Stimulated activated CD4-positive, alpha-beta T cell treated with anti-CD3 and anti-CD28 coated beads, TNF-alpha, amount 100 ng/mL, for 1 hour (primary cell): ENCODE data around the gene PMAIP1.
"Not testable (repeated sequence)": the region's sequence is repeated elsewhere in the genome, so short reads cannot be mapped to it uniquely, and the experiment has no call there.

Source experiments
- DNase-seq, 3 donors: peaks; one replicate each; pipeline ENCODE4 v3.0.0-alpha.2; 2020; ENCODE audit warnings: low read depth in 3 of 3, low spot score in 1 of 3

The PMAIP1 gene

DNA sequence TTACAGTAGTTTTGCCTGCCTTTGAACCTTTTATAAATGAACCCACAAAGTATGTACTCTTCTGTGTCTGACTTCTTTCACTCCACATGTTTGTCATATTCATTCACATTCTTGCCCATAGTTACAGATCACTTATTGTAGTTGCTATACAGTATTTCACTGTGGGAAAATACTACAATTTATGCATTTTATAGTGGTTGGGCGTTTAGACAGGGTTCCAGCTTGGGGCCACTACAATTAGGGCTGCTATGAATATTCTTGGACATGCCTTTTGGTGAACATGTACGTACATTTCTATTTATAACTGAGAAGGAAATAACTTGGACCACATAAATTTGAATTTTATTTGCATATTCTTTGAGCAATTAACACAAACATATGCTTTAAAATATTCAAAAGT is 15.4 kb upstream of the PMAIP1 start:
- DNase-seq = no peak

DNA sequence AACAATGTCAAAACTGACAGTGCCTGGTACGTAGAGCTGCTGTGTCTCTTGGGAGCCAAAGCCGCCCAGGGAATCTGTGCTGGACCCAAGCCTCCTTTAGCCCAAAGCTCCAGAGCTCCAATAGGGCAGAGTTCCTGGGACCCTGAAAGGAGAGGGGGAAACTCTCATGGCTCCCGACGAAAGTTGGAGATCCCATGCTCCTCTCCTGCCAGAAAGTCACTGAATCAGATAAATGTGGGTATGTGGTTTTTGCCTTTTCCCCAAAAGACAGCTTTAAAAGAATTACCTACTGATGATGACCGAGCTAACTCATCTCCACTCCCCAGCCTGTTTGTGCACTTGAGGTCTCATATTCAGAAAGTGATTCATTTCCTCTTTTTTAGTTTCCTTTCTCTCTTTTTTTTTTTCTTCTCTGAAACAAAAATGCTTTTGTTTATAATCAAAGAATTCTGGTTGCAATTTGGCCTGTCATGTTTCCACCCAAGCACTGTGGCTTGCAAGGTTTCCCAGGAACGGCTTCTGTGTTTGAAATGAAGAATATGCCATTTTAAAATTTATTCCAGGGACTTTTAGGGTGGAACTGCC is 14.1 kb upstream of the PMAIP1 start:
- DNase-seq = no peak

DNA sequence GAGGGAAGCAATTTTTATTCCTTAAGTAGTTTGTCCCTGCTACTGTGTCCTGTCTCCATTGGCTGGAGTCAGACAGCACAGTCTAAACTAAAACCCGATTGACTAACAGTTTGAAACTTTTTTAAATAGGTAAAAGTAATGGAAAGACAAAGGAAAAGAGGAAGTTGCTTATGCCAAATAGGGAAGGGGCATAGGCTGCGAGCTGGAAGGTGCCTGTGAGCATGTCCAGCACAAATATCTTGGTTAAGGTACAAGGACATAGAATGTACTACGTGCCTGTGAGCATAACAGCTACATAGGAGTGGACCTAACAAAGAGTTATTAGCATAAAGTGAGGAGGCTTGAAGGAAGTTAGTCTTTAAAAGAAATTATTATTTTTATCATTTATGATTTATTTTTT is 13.4 kb upstream of the PMAIP1 start:
- not testable (repeated sequence) for DNase-seq

DNA sequence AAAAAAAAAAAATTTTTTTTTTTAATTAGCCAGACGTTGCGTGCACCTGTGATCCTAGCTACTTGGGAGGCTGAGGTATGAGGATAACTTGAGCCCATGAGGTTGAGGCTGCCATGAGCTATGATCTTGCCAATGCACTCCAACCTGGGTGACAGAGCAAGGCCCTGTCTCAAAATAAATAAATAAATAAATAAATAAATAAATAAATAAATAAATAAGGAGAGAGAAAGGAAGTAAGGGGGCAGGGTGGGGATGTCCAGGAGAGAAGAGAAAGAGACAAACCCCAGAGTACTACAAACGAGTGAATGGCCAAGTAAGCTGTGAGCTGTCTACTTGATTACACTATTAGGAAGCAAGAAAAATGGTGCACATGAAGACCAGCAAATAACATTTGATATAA is 7.7 kb upstream of the PMAIP1 start:
- DNase-seq = no peak

DNA sequence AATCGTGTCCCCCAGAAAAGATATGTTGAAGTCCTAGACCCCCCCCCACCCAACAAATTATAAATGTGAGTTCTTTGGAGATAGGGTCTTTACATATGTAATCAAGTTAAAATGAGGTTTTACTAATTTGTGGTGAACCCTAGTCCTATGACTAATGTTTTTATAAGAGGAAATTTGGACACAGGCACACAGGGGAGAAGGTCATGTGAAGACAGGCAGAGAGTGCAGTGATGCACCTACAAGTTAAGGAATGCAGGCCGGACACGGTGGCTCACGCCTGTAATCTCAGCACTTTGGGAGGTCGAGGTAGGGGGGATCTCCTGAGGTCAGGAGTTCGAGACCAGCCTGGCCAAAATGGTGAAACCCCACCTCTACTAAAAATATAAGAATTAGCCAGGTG is 5.8 kb upstream of the PMAIP1 start:
- no peak for DNase-seq

DNA sequence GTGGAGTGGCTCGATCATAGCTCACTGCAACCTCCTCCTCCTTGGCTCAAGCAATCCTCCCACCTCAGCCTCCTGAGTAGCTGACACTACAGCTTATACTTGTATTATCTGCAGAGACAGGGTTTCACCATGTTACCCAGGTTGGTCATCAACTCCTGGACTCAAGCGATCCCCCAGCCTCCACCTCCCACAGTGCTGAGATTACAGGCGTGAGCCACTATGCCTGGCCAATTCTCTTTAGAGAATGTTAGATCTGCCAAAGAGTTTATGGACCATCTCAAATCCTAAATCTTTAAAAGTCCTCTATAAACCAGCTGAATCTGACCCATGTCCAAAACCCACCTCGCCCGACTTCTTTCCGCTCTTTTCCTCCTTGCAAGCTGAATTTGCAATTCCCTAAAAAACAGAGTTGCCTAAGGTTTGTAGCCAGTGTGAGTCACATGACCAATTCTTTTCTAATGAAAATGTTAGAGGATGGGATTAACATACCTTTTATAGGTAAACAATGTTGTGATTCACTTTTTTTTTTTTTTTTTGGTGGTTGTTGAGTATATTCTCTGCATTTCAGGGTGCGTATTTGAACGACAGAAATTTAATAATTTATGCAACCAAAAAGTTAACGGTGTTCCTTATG is 2.4 kb upstream of the PMAIP1 start:
- no peak for DNase-seq

DNA sequence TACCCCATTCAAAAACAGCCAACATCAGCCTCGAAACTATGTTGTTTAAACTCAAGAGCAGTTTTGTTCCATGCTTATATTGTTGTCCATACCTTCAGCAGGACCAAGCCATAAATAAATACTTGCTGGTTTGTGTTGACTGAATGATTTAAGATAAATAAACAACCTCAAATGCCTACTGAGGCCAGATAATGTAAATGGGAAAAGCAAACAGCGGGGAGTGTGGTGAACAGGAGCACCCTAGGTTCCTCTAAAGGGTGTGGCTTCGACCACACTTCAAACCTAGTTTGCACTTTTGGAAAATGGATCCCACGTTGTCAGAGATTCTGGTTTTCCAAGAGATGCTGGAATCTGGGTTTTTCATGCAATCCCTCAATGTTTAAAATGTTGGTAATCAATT is 1.7 kb upstream of the PMAIP1 start:
- no peak for DNase-seq

DNA sequence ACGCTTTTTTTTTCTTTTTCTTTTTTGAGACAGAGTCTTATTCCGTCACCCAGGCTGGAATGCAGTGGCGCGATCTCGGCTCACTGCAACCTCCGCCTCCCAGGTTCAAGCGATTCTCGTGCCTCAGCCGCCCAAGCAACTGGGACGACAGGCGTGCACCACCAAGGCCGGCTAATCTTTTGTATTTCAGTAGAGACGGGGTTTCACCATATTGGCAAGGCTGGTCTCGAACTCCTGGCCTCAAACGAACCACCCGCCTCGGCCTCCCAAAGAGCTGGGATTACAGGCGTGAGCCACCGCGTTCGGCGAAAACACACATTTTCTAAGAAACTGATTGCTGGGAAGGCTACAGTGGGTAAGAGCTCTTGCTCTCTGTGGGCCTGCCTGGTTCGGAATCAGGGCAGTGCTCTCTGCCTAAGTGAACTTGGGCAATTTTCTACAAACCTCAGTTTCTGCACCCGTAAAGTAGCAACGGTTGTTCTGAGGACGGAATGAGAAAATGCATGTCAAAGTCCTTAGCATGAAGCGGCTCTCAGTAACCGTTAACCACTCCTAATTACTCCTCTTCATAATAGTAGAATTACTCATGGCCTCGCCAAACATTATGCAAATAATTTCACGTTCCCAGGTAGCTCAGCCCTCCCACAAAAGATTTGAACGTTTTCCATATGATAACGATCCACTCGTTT is 1.0 kb upstream of the PMAIP1 start:
- DNase-seq = no peak

DNA sequence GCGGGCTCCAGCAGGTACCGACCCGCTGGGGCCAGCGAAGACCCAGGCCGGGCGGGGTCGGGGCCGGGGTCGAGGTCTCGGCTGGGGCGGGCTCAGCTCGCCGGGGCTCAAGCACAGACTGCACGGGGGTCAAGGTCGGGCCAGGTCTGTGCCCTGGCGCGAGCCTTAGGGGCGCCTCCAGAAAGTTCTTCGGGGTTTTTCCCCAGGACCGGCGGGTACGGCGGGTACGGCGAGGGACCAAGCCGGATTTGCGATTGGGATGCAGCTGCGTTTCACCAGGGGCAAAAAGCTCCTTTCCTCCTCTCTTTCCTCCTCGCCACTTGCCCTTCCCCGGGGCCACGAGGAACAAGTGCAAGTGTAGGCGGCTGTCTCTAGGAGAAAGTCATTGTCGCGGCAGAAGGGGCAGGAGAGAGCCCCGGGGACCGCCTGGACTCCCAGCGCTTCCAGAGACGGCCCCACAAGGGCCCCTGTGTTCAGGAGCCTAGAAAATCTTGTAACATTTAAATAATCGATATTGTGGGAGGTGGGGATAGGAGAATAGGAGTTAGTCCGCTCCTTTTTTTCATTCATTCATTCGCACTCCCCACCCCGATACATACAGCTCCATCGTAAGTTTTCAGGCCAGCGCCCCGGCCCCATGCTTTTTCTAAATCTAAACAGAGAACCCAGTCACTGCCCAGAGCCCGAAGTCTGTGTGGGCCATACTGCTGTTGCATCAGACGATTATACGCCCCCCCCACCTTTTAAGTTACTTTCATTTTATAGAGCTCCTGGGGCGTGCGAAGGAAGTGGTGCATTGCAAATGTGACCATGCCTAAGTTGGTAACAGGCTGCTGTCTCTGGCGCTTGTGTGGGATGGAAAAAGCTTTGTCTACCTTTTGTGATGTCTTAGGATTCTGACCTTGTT is 679 bp downstream of the PMAIP1 start:
- DNase-seq = peak in 2 of 3 donors; percentile 34 to 38

DNA sequence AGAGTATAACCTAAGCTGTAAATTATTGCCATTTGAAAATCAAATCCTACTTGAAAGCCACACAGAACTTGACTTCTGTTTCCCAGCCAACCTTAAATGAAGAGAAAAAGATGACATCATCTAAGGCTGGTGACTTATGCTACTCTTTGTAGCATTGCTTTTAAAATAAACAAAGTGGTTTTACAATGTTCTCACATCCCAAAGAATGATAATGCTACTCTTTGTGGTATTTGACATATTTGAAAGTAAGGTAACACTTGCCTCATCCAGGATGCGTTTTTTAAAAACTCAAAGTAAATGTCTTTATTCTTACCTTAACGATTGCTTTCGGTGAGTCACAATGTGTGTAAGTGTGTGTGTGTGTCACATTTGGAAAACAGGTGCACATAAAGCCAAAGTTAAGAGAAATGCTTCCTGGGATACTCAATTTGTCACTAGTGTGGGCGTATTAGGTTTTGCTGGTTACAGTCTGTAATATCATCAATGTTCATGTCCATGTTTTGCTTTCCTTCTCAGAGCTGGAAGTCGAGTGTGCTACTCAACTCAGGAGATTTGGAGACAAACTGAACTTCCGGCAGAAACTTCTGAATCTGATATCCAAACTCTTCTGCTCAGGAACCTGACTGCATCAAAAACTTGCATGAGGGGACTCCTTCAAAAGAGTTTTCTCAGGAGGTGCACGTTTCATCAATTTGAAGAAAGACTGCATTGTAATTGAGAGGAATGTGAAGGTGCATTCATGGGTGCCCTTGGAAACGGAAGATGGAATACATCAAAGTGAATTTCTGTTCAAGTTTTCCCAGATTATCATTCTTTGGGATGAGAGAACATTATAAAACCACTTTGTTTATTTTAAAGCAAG is 2.6 kb downstream of the PMAIP1 start:
- no peak for DNase-seq

DNA sequence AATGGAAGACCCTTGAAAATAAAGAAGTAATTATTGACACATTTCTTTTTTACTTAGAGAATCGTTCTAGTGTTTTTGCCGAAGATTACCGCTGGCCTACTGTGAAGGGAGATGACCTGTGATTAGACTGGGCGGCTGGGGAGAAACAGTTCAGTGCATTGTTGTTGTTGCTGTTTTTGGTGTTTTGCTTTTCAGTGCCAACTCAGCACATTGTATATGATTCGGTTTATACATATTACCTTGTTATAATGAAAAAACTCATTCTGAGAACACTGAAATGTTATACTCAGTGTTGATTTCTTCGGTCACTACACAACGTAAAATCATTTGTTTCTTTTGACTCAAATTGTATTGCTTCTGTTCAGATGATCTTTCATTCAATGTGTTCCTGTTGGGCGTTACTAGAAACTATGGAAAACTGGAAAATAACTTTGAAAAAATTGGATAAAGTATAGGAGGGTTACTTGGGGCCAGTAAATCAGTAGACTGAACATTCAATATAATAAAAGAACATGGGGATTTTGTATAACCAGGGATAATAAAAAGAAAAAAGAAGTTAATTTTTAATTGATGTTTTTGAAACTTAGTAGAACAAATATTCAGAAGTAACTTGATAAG is 3.3 kb downstream of the PMAIP1 start:
- DNase-seq = no peak

DNA sequence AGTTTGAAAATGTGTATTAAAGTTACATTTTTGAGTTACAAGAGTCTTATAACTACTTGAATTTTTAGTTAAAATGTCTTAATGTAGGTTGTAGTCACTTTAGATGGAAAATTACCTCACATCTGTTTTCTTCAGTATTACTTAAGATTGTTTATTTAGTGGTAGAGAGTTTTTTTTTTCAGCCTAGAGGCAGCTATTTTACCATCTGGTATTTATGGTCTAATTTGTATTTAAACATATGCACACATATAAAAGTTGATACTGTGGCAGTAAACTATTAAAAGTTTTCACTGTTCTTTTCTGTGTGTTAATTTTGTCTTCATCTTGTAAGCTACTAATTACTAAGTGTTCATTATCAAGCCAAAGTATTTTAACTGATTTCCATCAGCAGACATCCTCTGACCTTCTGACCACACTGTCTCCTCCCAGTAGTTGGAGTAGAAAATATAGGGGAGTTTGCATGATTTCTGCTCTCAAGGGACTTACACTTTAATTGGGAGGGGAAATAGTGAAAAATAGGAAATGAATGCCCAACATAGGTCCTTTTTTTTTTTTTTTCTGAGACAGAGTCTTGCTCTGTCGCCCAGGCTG is 4.3 kb downstream of the PMAIP1 start:
- DNase-seq = no peak

DNA sequence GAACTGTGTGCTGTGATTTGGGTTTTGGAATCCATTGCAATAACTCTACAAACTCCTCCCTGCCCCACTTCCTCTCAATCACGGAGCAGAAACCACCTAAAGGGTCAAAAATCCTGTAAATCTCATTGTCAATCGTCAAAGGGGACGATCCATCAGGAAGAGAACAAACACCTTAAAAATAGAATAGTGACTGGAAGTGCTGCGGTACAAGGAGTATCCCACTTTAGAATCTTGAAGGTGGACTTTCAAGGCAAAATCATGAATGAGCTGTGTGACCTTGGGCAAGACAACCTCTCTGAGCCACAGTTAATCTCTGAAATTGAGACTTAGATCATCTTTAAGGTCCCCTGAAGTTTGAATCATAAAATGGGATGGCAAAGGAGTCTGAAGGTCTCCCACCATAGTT is 5.9 kb downstream of the PMAIP1 start:
- DNase-seq = no peak

DNA sequence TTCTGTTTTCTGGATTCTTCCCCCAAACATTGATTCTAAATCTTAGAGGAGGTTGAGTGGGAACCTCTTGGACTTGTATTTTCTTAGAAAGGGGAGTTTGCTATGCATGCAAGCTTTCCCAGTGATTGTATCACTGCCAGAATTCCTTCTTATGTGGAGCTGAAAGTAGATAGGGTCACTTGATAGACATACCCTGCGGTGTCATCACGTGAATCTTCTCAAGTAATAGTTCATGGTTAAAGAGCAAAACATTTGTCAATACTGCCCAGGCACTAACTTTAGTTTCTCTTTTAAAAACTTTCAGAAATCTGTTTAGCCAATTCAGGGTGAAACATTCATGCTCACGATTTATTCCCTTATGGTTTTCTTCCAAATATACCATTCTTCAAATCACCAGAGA is 6.4 kb downstream of the PMAIP1 start:
- no peak for DNase-seq

DNA sequence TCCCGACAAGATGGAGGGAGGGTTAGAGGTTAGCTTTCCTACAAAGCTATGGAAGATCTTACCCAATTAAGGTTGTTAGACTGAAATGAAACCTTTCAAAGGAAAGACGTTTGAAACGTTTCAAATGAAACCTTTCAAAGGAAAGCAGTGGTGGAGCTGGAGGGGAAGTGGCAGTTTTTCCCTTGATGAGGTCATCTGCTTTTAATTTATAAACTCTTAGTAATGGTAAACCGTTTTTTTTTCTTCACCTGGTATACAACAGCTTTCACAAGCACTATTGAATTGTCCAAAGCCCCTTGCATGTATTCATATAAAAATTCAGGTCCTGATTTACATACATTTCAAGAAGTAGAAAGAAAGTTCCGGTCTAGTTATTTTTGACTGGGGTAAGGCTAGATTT is 7.4 kb downstream of the PMAIP1 start:
- DNase-seq = no peak

DNA sequence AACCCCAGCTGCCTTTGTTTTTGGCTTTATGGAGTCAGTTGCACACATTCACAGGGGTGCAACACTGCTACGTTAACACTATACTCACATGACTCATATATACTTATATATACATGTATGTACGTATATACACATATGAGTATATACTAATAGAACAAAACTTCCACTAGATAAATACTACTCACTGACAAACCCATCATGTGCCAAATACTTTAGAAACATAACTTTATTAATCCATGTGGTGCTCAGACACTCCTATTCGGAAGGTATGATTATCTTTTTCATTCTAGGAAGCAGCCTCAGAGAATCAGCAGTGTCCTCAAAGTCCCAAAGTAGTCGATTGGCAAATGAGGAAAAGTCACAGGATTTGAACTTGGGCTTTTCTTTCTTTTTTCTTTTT is 7.9 kb downstream of the PMAIP1 start:
- no peak for DNase-seq

DNA sequence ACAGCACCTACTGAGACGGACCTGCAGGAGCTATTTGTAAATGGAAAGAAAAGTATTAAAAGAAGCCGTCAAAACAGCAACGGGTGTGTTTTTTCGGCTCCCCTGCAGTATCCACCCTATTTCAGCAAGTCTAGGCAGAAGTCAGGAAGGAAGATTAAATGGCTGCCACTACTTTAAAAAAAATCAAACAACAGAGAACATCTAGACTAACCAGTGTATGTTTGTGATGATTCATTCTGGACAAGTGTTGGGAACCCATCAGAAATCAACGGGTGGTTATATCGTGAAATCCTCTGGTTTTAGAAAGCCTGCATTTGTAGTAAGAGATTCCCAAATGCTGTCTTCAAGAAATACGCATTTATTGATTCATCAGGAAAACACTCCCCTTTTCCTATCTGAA is 9.0 kb downstream of the PMAIP1 start:
- no peak for DNase-seq

DNA sequence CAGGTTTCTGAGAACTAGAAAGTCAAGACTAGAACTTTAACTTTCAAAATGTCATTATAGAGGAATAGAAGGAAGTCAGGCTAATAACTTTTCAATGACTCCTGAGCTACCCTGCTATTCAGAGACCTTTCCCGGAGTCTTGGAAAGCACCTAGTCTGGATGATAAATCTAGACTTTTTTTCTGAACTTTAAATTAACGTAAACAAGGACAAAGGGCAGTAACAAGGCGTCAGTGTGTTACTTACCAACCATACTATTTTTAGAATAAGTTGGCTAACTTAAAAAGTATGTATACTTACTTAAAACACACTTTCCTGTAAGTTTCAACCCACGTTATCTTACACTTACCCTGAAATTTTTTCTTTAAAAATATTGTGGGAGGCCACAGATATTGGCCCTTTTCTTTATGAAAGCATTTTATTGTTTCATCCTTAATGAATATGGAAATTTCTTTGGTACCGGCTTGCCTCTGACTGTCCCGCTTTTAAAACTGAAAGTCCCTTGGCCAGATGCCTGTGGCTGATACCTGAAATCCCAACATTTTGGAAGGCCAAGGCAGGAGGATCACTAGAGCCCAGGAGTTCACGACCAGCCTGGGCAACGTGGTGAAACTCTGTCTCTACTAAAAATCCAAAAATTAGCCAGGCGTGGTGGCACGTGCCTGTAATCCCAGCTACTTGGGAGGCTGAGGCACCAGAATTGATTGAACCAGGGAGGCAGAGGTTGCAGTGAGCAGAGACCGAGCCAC is 9.7 kb downstream of the PMAIP1 start:
- DNase-seq = no peak

DNA sequence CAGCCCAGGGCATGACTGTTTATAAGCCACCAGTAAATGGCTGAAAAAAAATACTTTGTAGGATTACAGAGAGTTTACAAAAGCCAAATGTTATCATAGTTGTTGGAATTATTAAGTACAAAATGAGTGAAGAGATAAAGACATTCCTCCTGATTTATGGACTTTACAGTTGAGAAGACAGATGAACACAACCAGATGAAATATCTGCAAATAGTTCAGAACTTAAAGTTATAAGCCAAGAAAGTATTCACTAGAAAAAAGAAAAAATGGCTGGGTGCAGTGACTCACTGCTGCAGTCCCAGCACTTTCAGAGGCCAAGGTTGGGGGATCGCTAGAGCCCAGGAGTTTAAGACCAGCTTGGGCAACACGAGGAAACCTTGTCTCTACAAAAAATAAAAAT is 11.2 kb downstream of the PMAIP1 start:
- DNase-seq = no peak
